Keratinocyte (primary cell): ENCODE results near the gene SNRK. TPM values are rescaled to one million over a fixed set of nuclear protein-coding genes. Genes with fewer than 3 reads are reported as not detected.

ENCODE experiments used
- DNase-seq: peaks from one replicate; pipeline ENCODE4 v3.0.0-alpha.2; 2011; ENCODE audit warnings: low read depth, missing footprints, low spot score
- FAIRE-seq: peaks from 2 replicates; lab custom pipeline; 2011; peaks lifted over from hg19 to GRCh38; lab: Jason Lieb, UNC
- H2AFZ ChIP-seq: 2 replicates; pipeline ENCODE4 v1.6.0; 2012; ENCODE audit warnings: low read length, control low read depth, inconsistent platforms; ENCODE audit not compliant: control insufficient read depth
- H3K27ac ChIP-seq: 2 replicates; pipeline ENCODE4 v1.5.1; 2011; ENCODE audit warnings: low read length; ENCODE audit not compliant: control insufficient read depth, insufficient read depth
- H3K27me3 ChIP-seq: 3 replicates; pipeline ENCODE4 v1.6.0; 2011; ENCODE audit warnings: low read length; ENCODE audit not compliant: control insufficient read depth, insufficient read depth; ENCODE audit errors: extremely low read depth
- H3K36me3 ChIP-seq, 2 experiments: 2 replicates in 1 of 2; 3 replicates in 1 of 2; pipeline ENCODE4 v1.5.1; 2011; ENCODE audit warnings: low read length in 2 of 2, mild to moderate bottlenecking in 1 of 2; ENCODE audit not compliant: control insufficient read depth in 2 of 2, insufficient read depth in 2 of 2; ENCODE audit errors: extremely low read depth in 1 of 2
- H3K4me1 ChIP-seq: 3 replicates; pipeline ENCODE4 v1.5.1; 2011; ENCODE audit warnings: low read length; ENCODE audit not compliant: control insufficient read depth, insufficient read depth; ENCODE audit errors: extremely low read depth
- H3K4me2 ChIP-seq: 3 replicates; pipeline ENCODE4 v1.6.0; 2011; ENCODE audit warnings: low read depth, low read length; ENCODE audit not compliant: control insufficient read depth, insufficient read depth; ENCODE audit errors: extremely low read depth
- H3K4me3 ChIP-seq, 3 experiments: fragments of 200-600 bp in 1 of 3; sonication (generic) in 1 of 3; 2 replicates in 2 of 3; 3 replicates in 1 of 3; pipeline ENCODE4 v1.5.1; 2011 to 2016; ENCODE audit warnings: low read length in 3 of 3, mild to moderate bottlenecking in 3 of 3, control low read depth in 2 of 3, inconsistent platforms in 1 of 3, low read depth in 1 of 3, mixed read lengths in 1 of 3, mixed run types in 1 of 3, moderate library complexity in 1 of 3; ENCODE audit not compliant: control insufficient read depth in 2 of 3, insufficient read depth in 2 of 3; ENCODE audit errors: extremely low read depth in 1 of 3
- H3K79me2 ChIP-seq: 2 replicates; pipeline ENCODE4 v1.6.0; 2012; ENCODE audit warnings: low read length; ENCODE audit not compliant: control insufficient read depth, insufficient read depth
- H3K9ac ChIP-seq: 3 replicates; pipeline ENCODE4 v1.6.0; 2011; ENCODE audit warnings: low read length; ENCODE audit not compliant: control insufficient read depth, insufficient read depth; ENCODE audit errors: extremely low read depth
- H3K9me1 ChIP-seq: 3 replicates; pipeline ENCODE4 v1.6.0; 2011; ENCODE audit warnings: low read length; ENCODE audit not compliant: control insufficient read depth, insufficient read depth; ENCODE audit errors: extremely low read depth
- H3K9me3 ChIP-seq: 2 replicates; pipeline ENCODE4 v1.5.1; 2012; ENCODE audit warnings: low read depth, low read length; ENCODE audit not compliant: control insufficient read depth
- H4K20me1 ChIP-seq: 3 replicates; pipeline ENCODE4 v1.6.0; 2011; ENCODE audit warnings: low read length; ENCODE audit not compliant: control insufficient read depth, insufficient read depth; ENCODE audit errors: extremely low read depth
- EZH2 ChIP-seq: IDR thresholded peaks from one replicate; pipeline ENCODE4 v1.6.1; 2012; ENCODE audit warnings: inconsistent platforms, mild to moderate bottlenecking, low read length, moderate library complexity
- dilution Hi-C: fragments of 300-500 bp; cut with MboI; formaldehyde crosslinking; loops from one replicate; pipeline ENCODE4 v1.7.0; 2020; ENCODE audit warnings: low sequenced_read_pairs; ENCODE audit not compliant: extremely low pct_ligation_motif_present
- polyA plus RNA-seq, 5 experiments: library from polyadenylated mRNA; depleted of rRNA in 3 of 5; stranded (reverse) in 3 of 5; stranded (forward) in 1 of 5; unstranded in 1 of 5; fragments of >200 nt; gene quantifications; 1 replicate in 1 of 5; 2 replicates in 3 of 5; 3 replicates in 1 of 5; pipeline versions ENCODE4 v1.2.1 to v1.2.3, GENCODE V29; 2011 to 2012; ENCODE audit warnings: missing spikeins in 2 of 5, low read depth in 1 of 5, low replicate concordance in 1 of 5
- TF ChIP-seq, protein P1 (sequence below), 3 experiments: IDR thresholded peaks in 1 of 3; conservative IDR thresholded peaks in 1 of 3; optimal IDR thresholded peaks in 1 of 3; 2 replicates in 2 of 3; 3 replicates in 1 of 3; pipeline versions ENCODE3 to v1.5.1; 2011; ENCODE audit warnings: low read length in 3 of 3, mild to moderate bottlenecking in 3 of 3, moderate library complexity in 2 of 3, control low read depth in 1 of 3, inconsistent platforms in 1 of 3; ENCODE audit not compliant: insufficient read depth in 2 of 3; ENCODE audit errors: extremely low read depth in 1 of 3

Gene SNRK
- polyA plus RNA-seq, 1 donor (not counting 4 experiments of a cell fraction or from before 2014, with no cell fraction given): 15.7 TPM

GRCh38 chr3:43266451-43266850, 19.9 kb upstream of the SNRK start:
- H4K20me1 ChIP-seq: no peaks in the 10 kb centered on the region
- H3K27me3 ChIP-seq: no peaks in the 10 kb centered on the region
- peaks cover 4% of the 10 kb centered on the region for H3K4me1 ChIP-seq
- no peak overlapping the region for H3K4me3 ChIP-seq
- DNase-seq (no peak), FAIRE-seq (peak; percentile 36)
- dilution Hi-C loops: no loop called here
- H3K27ac ChIP-seq: no peak overlapping the region
- no peaks in the 10 kb centered on the region for H3K79me2 ChIP-seq
- no peaks in the 10 kb centered on the region for H3K9me3 ChIP-seq
- H3K9ac ChIP-seq: no peak overlapping the region
- H3K9me1 ChIP-seq: no peaks in the 10 kb centered on the region
- H3K4me2 ChIP-seq: no peak overlapping the region
- TF ChIP-seq, protein P1, sequence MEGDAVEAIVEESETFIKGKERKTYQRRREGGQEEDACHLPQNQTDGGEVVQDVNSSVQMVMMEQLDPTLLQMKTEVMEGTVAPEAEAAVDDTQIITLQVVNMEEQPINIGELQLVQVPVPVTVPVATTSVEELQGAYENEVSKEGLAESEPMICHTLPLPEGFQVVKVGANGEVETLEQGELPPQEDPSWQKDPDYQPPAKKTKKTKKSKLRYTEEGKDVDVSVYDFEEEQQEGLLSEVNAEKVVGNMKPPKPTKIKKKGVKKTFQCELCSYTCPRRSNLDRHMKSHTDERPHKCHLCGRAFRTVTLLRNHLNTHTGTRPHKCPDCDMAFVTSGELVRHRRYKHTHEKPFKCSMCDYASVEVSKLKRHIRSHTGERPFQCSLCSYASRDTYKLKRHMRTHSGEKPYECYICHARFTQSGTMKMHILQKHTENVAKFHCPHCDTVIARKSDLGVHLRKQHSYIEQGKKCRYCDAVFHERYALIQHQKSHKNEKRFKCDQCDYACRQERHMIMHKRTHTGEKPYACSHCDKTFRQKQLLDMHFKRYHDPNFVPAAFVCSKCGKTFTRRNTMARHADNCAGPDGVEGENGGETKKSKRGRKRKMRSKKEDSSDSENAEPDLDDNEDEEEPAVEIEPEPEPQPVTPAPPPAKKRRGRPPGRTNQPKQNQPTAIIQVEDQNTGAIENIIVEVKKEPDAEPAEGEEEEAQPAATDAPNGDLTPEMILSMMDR (optimal IDR thresholded peaks at IDR 0.05 in 1 of 3, IDR thresholded peaks at IDR 0.05 in 1 of 3, conservative IDR thresholded peaks at IDR 0.05 in 1 of 3; ENCODE audit: extremely low read depth in 1 of 3, insufficient read depth in 2 of 3, low read length in 3 of 3): no peak
- TF ChIP-seq EZH2: no peak
- no peak overlapping the region for H2AFZ ChIP-seq
- H3K36me3 ChIP-seq: no peaks in the 10 kb centered on the region

- Histone ChIP-seq H4K20me1 (no peaks in the 10 kb centered on the region), H3K27ac (no peak overlapping the region), H3K9me1 (no peaks in the 10 kb centered on the region), H3K36me3 (no peaks in the 10 kb centered on the region), H3K4me3 (no peak overlapping the region), H3K9me3 (no peaks in the 10 kb centered on the region), H3K4me1 (peaks cover 4% of the 10 kb centered on the region), H3K4me2 (no peak overlapping the region), H3K79me2 (no peaks in the 10 kb centered on the region), H3K27me3 (no peaks in the 10 kb centered on the region), H3K9ac (no peak overlapping the region), H2AFZ (no peak overlapping the region)
- dilution Hi-C loops: no loop called here
- no peak for TF ChIP-seq EZH2
- TF ChIP-seq, protein P1 (optimal IDR thresholded peaks at IDR 0.05 in 1 of 3, IDR thresholded peaks at IDR 0.05 in 1 of 3, conservative IDR thresholded peaks at IDR 0.05 in 1 of 3; ENCODE audit: extremely low read depth in 1 of 3, insufficient read depth in 2 of 3, low read length in 3 of 3): no peak
- FAIRE-seq: no peak
- DNase-seq: no peak
These were observed 19.3 kb upstream of the SNRK start for GRCh38 chr3:43266995-43267394.
